Retinal pigment epithelial cell (primary cell): ENCODE data around the gene MYO1C.
A peak's percentile ranks its signal among the peaks of the same experiment; 100 is the strongest.
"Not testable (repeated sequence)": the region's sequence is repeated elsewhere in the genome, so short reads cannot be mapped to it uniquely, and the experiment has no call there.

Experiments used
- DNase-seq: peaks from one replicate; pipeline ENCODE4 v3.0.0-alpha.2; 2010; ENCODE audit warnings: low read depth
- H3K4me3 ChIP-seq: 2 replicates; pipeline ENCODE4 v1.5.1; 2011; ENCODE audit warnings: mild to moderate bottlenecking, low read length, control low read depth, moderate library complexity
- TF ChIP-seq, protein P1 (sequence below): conservative IDR thresholded peaks from 2 replicates; pipeline ENCODE4 v1.5.1; 2011; ENCODE audit warnings: low read depth, low read length, control low read depth, inconsistent platforms

Gene MYO1C

DNA sequence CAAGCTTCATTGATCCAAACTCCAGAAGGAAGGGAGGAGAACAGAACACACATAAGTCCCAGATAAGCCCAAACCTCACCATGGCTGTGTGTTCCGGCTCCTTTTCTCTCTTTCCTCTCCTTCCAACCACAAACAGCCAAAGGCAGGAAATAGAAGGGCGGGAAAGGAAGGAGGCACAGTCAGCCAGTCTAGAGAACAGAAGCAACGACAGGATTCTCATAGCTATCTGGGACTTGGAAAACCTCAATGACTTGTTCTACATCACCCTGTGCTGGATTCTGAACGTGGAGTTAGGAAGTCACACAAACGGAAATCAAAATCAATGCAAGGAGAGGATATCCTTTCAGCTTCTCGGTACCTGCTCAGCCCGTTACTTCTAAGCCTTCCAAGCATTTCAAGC is 45.4 kb downstream of the MYO1C start:
- no peak overlapping the region for H3K4me3 ChIP-seq
- DNase-seq: no peak
- TF ChIP-seq, protein P1, sequence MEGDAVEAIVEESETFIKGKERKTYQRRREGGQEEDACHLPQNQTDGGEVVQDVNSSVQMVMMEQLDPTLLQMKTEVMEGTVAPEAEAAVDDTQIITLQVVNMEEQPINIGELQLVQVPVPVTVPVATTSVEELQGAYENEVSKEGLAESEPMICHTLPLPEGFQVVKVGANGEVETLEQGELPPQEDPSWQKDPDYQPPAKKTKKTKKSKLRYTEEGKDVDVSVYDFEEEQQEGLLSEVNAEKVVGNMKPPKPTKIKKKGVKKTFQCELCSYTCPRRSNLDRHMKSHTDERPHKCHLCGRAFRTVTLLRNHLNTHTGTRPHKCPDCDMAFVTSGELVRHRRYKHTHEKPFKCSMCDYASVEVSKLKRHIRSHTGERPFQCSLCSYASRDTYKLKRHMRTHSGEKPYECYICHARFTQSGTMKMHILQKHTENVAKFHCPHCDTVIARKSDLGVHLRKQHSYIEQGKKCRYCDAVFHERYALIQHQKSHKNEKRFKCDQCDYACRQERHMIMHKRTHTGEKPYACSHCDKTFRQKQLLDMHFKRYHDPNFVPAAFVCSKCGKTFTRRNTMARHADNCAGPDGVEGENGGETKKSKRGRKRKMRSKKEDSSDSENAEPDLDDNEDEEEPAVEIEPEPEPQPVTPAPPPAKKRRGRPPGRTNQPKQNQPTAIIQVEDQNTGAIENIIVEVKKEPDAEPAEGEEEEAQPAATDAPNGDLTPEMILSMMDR: no peak

DNA sequence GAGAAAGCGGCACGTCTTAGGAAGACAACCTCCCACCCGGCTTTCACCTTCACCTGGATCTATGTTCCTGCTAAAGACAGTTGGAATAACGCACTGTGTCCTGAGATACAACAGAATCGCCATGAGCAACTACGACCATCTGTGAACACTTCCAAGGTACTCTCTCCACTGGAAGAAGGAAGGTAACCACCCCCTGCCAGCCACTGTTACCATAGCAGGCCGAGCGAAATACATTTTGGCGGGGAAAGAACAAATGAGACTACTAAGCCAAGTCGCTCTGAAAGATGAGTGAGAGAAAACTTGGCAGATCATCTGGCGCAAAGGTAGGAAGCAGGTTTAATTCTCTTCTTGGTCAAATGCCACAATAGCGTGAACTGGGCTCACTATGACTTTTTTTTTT is 46.3 kb downstream of the MYO1C start:
- H3K4me3 ChIP-seq: no peak overlapping the region
- TF ChIP-seq, protein P1: no peak
- no peak for DNase-seq

DNA sequence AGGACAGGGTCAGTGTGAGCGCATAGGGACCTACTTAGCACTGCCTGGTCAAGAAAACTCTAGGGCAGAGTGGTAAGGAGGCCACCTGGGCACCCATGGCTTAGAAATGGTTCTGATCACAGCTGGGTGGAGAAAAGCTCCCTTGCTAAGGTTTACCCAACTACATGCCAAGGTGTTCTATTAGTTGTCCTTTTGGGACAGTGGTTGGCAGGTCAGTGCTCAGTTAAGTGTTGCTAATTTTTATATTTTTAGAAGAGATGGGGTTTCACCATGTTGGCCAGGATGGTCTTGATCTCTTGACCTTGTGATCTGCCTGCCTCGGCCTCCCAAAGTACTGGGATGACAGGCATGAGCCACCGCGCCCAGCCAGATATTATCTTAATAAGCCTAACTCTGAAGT is 46.8 kb downstream of the MYO1C start:
- DNase-seq, H3K4me3 ChIP-seq: not testable (repeated sequence)

DNA sequence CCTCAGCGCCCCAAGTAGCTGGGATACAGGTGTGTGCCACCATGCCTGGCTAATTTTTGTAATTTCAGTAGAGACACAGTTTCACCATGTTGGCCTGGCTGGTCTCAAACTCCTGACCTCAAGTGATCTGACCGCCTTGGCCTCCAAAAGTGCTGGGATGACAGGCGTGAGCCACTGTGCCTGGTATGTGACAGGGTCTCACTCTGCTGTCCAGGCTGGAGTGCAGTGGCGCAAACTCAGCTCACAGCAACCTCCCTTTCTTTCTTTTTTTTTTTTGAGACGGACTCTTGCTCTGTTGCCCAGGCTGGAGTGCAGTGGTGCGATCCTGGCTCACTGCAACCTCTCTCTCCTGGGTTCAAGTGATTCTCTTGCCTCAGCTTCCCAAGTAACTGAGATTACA is 49.8 kb downstream of the MYO1C start:
- not testable (repeated sequence) for H3K4me3 ChIP-seq

DNA sequence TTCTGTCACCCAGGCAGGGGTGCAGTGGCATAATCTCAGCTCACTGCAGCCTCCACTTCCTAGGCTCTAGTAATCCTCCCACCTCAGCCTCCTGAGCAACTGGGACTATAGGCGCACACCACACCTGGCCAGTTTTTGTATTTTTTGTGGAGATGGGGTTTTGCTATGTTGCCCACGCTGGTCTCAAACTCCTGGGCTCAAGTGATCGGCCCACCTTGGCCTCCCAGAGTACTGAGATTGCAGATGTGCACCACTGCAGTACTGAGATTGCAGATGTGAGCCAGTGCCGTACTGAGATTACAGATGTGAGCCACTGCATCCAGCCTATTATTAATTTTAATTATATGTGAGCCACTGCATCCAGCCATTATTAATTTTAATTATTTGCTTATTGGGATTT is 50.3 kb downstream of the MYO1C start:
- DNase-seq: no peak
- no peak overlapping the region for H3K4me3 ChIP-seq
- TF ChIP-seq, protein P1: no peak

More for the DNA sequence above, 49.8 kb downstream of the MYO1C start:
- DNase-seq: not testable (repeated sequence)

DNA sequence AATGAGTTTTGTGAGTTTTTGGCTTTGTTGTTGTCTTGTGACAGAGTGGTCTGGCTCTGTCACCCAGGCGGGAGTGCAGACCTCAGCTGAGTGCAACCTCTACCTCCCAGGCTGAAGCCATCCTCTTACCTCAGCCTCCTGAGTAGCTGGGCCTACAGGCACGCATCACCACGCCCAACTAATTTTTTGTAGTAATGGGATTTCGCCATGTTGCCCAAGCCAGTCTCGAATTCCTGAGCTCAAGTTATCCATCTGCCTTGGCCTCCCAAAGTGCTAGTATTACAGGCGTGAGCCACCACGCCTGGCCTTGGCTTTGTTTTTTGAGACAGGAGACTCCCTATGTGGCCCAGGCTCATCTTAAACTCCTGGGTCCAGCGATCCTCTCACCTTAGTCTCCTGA is 51.6 kb downstream of the MYO1C start:
- TF ChIP-seq, protein P1: no peak
- no peak for DNase-seq
- no peak overlapping the region for H3K4me3 ChIP-seq

DNA sequence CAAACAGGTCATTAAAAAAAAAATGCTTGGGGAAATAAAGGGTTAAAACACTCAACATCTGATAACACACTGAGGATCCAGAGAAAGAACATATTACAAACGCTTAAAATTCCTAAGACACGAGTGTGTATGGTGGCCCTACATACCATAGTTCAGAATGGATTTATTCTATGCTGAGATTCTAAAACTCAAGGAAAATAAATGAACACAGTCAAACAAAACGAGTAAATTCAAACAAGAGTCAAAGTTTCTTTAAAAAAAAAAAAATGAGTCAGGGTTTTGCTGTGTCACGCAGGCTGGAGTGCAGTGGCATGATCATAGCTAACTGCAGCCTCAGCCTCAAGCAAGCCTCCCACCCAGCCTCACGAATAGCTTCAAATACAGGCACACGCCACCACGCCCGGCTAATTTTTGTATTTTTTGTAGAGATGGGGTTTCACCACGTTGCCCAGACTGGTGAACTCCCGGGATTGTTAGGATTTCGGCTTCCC is 53.8 kb downstream of the MYO1C start:
- DNase-seq: peak; percentile 67
- H3K4me3 ChIP-seq: no peak overlapping the region
- TF ChIP-seq, protein P1: no peak

DNA sequence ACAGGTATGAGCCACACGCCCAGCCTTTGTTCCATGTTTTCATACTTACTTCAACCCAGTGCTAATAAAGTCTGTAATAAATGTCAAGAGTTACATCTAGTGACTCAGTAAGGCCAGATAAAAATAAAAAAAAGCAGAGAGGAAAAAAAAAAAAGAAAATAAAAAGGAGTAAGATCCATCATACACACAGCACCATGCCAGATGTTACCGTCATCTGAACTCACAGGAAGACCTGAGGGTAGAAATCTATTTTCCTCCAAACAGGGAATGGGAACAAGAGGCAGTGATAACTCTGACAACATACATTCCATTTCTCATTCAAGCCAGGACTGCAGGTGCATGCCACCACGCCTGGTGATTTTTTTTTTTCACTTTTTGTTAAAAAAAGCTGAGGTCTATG is 57.2 kb downstream of the MYO1C start:
- TF ChIP-seq, protein P1: no peak
- H3K4me3 ChIP-seq: no peak overlapping the region
- DNase-seq: no peak
